Measurements from ENCODE around the gene PLA2R1. TPM values are rescaled to one million over a fixed set of nuclear protein-coding genes. Genes with fewer than 3 reads are reported as not detected.
A peak's percentile ranks its signal among the peaks of the same experiment; 100 is the strongest.

PLA2R1 gene
- total RNA-seq, 1 experiment from 2014 or later = 5.7 TPM

DNA sequence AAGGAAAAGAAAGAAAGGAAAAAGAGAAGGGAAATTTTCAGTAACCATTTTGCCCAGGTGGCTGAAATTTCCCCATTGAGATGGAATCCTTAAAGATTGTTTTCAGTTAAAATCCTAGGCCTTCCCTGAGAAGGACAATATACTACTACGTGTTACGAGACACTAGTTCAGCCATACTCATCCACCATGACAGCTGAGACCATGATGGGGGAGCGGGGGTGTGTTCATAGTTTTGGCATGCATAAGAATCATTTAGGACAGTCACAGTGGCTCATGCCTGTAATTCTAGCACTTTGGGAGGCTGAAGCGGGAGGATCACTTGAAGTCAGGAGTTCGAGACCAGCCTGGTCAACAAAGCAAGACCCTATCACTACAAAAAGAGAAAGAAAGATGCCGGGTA, 28.0 kb downstream of the PLA2R1 start:
- POLR2A ChIA-PET = no interaction called here
- BruUV-seq (replicated peaks) = no TSS peak
- H3K27me3 ChIP-seq (ENCODE audit: control insufficient read depth, insufficient read depth, low read length) = no peaks in the 10 kb centered on the region
- in situ Hi-C loops (cut with HindIII; ENCODE audit: low pct_unique_long_range_greater_than_20kb, low sequenced_read_pairs) (no loop called here), intact Hi-C loops (cut with micrococcal nuclease; ENCODE audit: unreplicated experiment) (no loop called here)
- CTCF ChIA-PET = no interaction called here
- no peak for TF ChIP-seq POLR2AphosphoS5 (IDR thresholded peaks at IDR 0.05; ENCODE audit: low read depth, low read length)
- TF ChIP-seq TCF7L2 (IDR thresholded peaks at IDR 0.05; ENCODE audit: low read depth, low read length) = no peak
- no peak for TF ChIP-seq SIN3A (IDR thresholded peaks at IDR 0.05; ENCODE audit: borderline replicate concordance, insufficient read depth, low read depth, low read length)
- TF ChIP-seq, protein P1, sequence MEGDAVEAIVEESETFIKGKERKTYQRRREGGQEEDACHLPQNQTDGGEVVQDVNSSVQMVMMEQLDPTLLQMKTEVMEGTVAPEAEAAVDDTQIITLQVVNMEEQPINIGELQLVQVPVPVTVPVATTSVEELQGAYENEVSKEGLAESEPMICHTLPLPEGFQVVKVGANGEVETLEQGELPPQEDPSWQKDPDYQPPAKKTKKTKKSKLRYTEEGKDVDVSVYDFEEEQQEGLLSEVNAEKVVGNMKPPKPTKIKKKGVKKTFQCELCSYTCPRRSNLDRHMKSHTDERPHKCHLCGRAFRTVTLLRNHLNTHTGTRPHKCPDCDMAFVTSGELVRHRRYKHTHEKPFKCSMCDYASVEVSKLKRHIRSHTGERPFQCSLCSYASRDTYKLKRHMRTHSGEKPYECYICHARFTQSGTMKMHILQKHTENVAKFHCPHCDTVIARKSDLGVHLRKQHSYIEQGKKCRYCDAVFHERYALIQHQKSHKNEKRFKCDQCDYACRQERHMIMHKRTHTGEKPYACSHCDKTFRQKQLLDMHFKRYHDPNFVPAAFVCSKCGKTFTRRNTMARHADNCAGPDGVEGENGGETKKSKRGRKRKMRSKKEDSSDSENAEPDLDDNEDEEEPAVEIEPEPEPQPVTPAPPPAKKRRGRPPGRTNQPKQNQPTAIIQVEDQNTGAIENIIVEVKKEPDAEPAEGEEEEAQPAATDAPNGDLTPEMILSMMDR (IDR thresholded peaks at IDR 0.05) = no peak
- TF ChIP-seq, protein P2, sequence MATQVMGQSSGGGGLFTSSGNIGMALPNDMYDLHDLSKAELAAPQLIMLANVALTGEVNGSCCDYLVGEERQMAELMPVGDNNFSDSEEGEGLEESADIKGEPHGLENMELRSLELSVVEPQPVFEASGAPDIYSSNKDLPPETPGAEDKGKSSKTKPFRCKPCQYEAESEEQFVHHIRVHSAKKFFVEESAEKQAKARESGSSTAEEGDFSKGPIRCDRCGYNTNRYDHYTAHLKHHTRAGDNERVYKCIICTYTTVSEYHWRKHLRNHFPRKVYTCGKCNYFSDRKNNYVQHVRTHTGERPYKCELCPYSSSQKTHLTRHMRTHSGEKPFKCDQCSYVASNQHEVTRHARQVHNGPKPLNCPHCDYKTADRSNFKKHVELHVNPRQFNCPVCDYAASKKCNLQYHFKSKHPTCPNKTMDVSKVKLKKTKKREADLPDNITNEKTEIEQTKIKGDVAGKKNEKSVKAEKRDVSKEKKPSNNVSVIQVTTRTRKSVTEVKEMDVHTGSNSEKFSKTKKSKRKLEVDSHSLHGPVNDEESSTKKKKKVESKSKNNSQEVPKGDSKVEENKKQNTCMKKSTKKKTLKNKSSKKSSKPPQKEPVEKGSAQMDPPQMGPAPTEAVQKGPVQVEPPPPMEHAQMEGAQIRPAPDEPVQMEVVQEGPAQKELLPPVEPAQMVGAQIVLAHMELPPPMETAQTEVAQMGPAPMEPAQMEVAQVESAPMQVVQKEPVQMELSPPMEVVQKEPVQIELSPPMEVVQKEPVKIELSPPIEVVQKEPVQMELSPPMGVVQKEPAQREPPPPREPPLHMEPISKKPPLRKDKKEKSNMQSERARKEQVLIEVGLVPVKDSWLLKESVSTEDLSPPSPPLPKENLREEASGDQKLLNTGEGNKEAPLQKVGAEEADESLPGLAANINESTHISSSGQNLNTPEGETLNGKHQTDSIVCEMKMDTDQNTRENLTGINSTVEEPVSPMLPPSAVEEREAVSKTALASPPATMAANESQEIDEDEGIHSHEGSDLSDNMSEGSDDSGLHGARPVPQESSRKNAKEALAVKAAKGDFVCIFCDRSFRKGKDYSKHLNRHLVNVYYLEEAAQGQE (IDR thresholded peaks at IDR 0.05; ENCODE audit: insufficient read depth in 1 of 2, low read depth in 2 of 2, low read length in 1 of 2) = no peak
- H3K36me3 ChIP-seq (ENCODE audit: control insufficient read depth, insufficient read depth, low read length) = no peaks in the 10 kb centered on the region
- DNase-seq (ENCODE audit: low read depth, low spot score) (no peak), ATAC-seq (no peak)
- no peaks in the 10 kb centered on the region for H3K9me3 ChIP-seq (ENCODE audit: control insufficient read depth, insufficient read depth, low read depth, low read length)
- H3K4me1 ChIP-seq (ENCODE audit: control insufficient read depth, insufficient read depth, low read length) = 0 out of 2 replicates have a peak, but pooled peaks cover 4% of the 10 kb centered on the region
- H3K4me3 ChIP-seq (ENCODE audit: low read depth in 2 of 2, low read length in 2 of 2) = no peak overlapping the region
- no peak overlapping the region for H3K27ac ChIP-seq (ENCODE audit: low read length)

DNA sequence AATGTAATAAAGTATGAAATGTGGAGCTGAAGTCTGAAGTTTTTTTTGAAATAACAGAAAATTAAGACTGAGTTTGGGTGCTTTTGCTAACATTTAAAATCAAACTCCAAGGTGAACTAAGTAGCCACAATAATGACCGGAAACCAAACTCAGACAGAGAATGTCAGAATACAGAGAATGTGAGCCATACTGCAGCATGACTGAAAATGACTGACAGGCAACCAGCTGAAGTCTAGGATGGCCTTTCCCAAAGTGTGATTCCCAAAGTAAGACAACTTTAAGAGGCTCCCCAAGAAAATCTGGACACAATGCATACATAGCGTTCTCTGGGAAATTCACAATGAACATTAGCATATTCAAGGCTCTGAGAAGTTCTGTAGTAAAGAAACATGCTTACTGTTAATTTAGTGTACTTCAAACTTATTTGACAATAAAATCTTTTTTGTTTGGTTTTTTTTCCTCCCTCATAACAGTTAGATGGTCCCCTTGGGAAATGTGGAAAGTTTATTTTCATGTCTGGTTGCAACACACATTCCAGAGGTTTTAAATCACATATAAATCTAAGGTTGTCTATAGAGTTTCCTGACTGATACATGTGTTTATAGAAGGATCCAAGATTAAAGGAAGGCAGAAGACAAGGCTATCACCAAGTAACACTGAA, 28.6 kb downstream of the PLA2R1 start:
- ChIA-PET CTCF (no interaction called here), POLR2A (no interaction called here)
- H3K27ac ChIP-seq (ENCODE audit: low read length) = no peak overlapping the region
- H3K9me3 ChIP-seq (ENCODE audit: control insufficient read depth, insufficient read depth, low read depth, low read length) = no peaks in the 10 kb centered on the region
- ATAC-seq (peak; percentile 73), DNase-seq (ENCODE audit: low read depth, low spot score) (peak; percentile 32)
- H3K36me3 ChIP-seq (ENCODE audit: control insufficient read depth, insufficient read depth, low read length) = no peaks in the 10 kb centered on the region
- no peaks in the 10 kb centered on the region for H3K27me3 ChIP-seq (ENCODE audit: control insufficient read depth, insufficient read depth, low read length)
- no peaks in the 10 kb centered on the region for H3K4me1 ChIP-seq (ENCODE audit: control insufficient read depth, insufficient read depth, low read length)
- TF ChIP-seq, protein P1 (IDR thresholded peaks at IDR 0.05) = no peak
- no peak for TF ChIP-seq SIN3A (IDR thresholded peaks at IDR 0.05; ENCODE audit: borderline replicate concordance, insufficient read depth, low read depth, low read length)
- TF ChIP-seq TCF7L2 (IDR thresholded peaks at IDR 0.05; ENCODE audit: low read depth, low read length) = no peak
- TF ChIP-seq, protein P2 (IDR thresholded peaks at IDR 0.05; ENCODE audit: insufficient read depth in 1 of 2, low read depth in 2 of 2, low read length in 1 of 2) = no peak
- no peak for TF ChIP-seq POLR2AphosphoS5 (IDR thresholded peaks at IDR 0.05; ENCODE audit: low read depth, low read length)
- no peak overlapping the region for H3K4me3 ChIP-seq (ENCODE audit: low read depth in 2 of 2, low read length in 2 of 2)
- in situ Hi-C loops (cut with HindIII; ENCODE audit: low pct_unique_long_range_greater_than_20kb, low sequenced_read_pairs) = no loop called here
- no TSS peak for BruUV-seq (replicated peaks)
- intact Hi-C loops (cut with micrococcal nuclease; ENCODE audit: unreplicated experiment) = no loop called here

Measured in Panc1 (cell line).